ENCODE measurements around the gene LRRC27.
"Not testable (repeated sequence)": the region's sequence is repeated elsewhere in the genome, so short reads cannot be mapped to it uniquely, and the experiment has no call there.

The LRRC27 gene

DNA sequence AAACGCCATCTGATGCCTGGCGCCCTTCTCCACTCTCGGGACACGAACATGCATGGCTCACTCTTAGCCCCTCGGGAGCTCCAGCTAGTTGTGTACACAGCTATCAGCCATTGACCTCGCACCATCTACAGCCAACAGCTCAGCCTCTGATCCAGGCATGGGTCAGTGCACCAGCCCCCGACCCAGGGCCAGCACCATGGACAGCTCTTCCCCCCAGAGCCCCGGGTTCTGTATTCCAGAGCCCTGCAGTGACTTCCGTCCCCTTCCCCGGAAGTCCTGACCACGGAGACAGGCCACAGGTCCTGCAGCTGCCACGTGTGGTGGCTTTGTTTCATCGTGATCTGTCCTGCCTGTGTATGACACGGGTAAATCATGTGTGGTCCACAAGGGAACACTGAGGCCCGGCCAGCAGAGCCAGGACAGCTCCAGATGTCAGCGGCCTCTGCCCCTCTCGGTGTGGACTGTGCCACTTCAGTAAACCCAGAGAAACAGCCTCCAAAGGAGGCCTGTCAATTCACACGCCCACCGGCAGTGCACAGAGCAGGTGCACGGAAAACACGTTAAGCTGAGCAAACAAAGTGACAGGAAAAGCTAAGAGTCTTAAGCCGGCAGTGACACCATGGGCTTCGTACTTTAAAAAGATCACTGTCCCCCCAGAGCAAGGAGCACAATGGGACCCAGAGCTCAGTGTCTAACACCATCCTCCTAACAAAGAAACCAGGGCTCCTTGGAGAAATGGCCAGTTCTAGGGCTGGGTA, 37.3 kb upstream of the LRRC27 start:
- Histone ChIP-seq H3K27ac (ENCODE audit: low read depth, low read length, poor library complexity, severe bottlenecking) (no peak overlapping the region), H3K4me3 (ENCODE audit: low read depth, low read length, poor library complexity, severe bottlenecking) (no peak overlapping the region), H3K9ac (ENCODE audit: low read length) (no peak overlapping the region), H3K27me3 (ENCODE audit: insufficient read depth, low read length) (no peaks in the 10 kb centered on the region), H3K36me3 (ENCODE audit: insufficient read depth, low read length) (no peaks in the 10 kb centered on the region), H3K4me2 (ENCODE audit: low read length) (no peak overlapping the region), H3K79me2 (ENCODE audit: insufficient read depth, low read length) (no peaks in the 10 kb centered on the region), H3K9me2 (ENCODE audit: low read depth, low read length) (no peaks in the 10 kb centered on the region), H3F3A (ENCODE audit: insufficient read depth, low read length) (no peaks in the 10 kb centered on the region), H2AFZ (ENCODE audit: low read length) (no peak overlapping the region), H3K9me3 (ENCODE audit: low read length) (no peaks in the 10 kb centered on the region), H3K4me1 (ENCODE audit: insufficient read depth, low read length, severe bottlenecking) (no peaks in the 10 kb centered on the region), H4K20me1 (ENCODE audit: insufficient read depth, low read length) (no peaks in the 10 kb centered on the region)
- TF ChIP-seq, protein P1, sequence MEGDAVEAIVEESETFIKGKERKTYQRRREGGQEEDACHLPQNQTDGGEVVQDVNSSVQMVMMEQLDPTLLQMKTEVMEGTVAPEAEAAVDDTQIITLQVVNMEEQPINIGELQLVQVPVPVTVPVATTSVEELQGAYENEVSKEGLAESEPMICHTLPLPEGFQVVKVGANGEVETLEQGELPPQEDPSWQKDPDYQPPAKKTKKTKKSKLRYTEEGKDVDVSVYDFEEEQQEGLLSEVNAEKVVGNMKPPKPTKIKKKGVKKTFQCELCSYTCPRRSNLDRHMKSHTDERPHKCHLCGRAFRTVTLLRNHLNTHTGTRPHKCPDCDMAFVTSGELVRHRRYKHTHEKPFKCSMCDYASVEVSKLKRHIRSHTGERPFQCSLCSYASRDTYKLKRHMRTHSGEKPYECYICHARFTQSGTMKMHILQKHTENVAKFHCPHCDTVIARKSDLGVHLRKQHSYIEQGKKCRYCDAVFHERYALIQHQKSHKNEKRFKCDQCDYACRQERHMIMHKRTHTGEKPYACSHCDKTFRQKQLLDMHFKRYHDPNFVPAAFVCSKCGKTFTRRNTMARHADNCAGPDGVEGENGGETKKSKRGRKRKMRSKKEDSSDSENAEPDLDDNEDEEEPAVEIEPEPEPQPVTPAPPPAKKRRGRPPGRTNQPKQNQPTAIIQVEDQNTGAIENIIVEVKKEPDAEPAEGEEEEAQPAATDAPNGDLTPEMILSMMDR (IDR thresholded peaks at IDR 0.05; ENCODE audit: low read length) = no peak
- TF ChIP-seq EZH2 (IDR thresholded peaks at IDR 0.05; ENCODE audit: borderline replicate concordance, low read length) = no peak

DNA sequence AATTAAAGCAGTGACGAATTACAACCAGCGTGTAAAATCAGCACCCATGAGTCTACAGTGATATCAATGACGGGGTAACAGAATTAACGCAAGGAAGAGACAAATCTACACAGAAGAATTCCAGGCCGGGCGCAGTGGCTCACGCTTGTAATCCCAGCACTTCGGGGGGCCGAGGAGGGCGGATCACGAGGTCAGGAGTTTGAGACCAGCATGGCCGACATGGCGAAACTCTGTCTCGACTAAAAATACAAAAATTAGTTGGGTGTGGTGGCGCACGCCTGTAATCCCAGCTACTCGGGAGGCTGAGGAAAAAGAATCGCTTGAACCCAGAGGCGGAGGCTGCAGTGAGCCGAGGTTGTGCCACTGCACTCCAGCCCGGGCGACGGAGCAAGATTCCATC, 36.5 kb upstream of the LRRC27 start:
- not testable (repeated sequence) for H3K79me2 ChIP-seq (ENCODE audit: insufficient read depth, low read length); H3F3A ChIP-seq (ENCODE audit: insufficient read depth, low read length); H3K9ac ChIP-seq (ENCODE audit: low read length); H3K4me3 ChIP-seq (ENCODE audit: low read depth, low read length, poor library complexity, severe bottlenecking); H3K27ac ChIP-seq (ENCODE audit: low read depth, low read length, poor library complexity, severe bottlenecking); H3K36me3 ChIP-seq (ENCODE audit: insufficient read depth, low read length); H4K20me1 ChIP-seq (ENCODE audit: insufficient read depth, low read length); H3K4me1 ChIP-seq (ENCODE audit: insufficient read depth, low read length, severe bottlenecking); H3K9me3 ChIP-seq (ENCODE audit: low read length); H2AFZ ChIP-seq (ENCODE audit: low read length); H3K9me2 ChIP-seq (ENCODE audit: low read depth, low read length); H3K27me3 ChIP-seq (ENCODE audit: insufficient read depth, low read length); H3K4me2 ChIP-seq (ENCODE audit: low read length)

DNA sequence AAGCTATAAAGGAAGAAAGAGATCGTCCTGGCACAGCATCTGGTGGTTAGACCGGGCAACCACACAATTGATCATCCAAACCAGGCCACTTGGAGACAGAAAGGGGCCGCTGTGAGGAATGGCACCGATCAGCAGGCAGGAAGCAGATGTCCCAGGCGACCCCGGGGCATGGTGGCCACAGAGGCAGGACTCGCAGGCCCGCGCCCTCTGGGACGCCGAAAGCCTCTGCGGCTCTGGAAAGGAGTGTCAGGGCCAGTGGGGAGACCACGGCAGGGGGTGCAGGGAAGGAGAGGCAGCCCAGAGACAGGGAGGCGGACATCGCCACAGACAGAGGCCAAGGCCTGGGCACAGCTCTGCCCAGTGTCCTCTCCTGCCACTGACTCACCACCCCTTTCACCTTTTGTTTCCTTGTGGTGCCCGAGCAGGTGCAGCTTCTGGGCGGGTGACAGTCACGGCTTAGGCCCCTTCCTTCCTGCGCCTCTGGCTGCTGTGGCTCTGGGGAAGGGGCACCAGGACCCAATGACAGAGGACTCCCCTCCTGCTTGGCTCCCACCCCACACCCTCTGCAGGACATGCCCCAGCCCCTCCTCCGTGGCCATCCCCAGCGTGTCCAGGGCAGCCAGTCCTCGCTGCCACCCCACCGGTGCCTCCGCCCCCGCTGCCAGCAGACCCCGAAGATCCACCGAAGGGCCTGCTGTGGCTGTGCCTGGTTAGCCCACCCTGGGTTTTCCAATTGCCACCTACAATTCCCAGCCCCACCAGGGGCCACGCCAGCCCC, 35.1 kb upstream of the LRRC27 start:
- H2AFZ ChIP-seq (ENCODE audit: low read length) = no peak overlapping the region
- H3K79me2 ChIP-seq (ENCODE audit: insufficient read depth, low read length) = no peaks in the 10 kb centered on the region
- TF ChIP-seq, protein P1 (IDR thresholded peaks at IDR 0.05; ENCODE audit: low read length) = no peak
- no peak for TF ChIP-seq EZH2 (IDR thresholded peaks at IDR 0.05; ENCODE audit: borderline replicate concordance, low read length)
- H3K36me3 ChIP-seq (ENCODE audit: insufficient read depth, low read length) = no peaks in the 10 kb centered on the region
- H3K4me2 ChIP-seq (ENCODE audit: low read length) = no peak overlapping the region
- H3K27ac ChIP-seq (ENCODE audit: low read depth, low read length, poor library complexity, severe bottlenecking) = no peak overlapping the region
- no peaks in the 10 kb centered on the region for H3K9me2 ChIP-seq (ENCODE audit: low read depth, low read length)
- no peaks in the 10 kb centered on the region for H3K4me1 ChIP-seq (ENCODE audit: insufficient read depth, low read length, severe bottlenecking)
- H3K9ac ChIP-seq (ENCODE audit: low read length) = no peak overlapping the region
- no peaks in the 10 kb centered on the region for H4K20me1 ChIP-seq (ENCODE audit: insufficient read depth, low read length)
- H3F3A ChIP-seq (ENCODE audit: insufficient read depth, low read length) = no peaks in the 10 kb centered on the region
- H3K27me3 ChIP-seq (ENCODE audit: insufficient read depth, low read length) = no peaks in the 10 kb centered on the region
- H3K4me3 ChIP-seq (ENCODE audit: low read depth, low read length, poor library complexity, severe bottlenecking) = no peak overlapping the region
- H3K9me3 ChIP-seq (ENCODE audit: low read length) = no peaks in the 10 kb centered on the region

All from OCI-LY1 (cell line).